ENCODE measurements around the gene SYT13.

SYT13 gene

DNA sequence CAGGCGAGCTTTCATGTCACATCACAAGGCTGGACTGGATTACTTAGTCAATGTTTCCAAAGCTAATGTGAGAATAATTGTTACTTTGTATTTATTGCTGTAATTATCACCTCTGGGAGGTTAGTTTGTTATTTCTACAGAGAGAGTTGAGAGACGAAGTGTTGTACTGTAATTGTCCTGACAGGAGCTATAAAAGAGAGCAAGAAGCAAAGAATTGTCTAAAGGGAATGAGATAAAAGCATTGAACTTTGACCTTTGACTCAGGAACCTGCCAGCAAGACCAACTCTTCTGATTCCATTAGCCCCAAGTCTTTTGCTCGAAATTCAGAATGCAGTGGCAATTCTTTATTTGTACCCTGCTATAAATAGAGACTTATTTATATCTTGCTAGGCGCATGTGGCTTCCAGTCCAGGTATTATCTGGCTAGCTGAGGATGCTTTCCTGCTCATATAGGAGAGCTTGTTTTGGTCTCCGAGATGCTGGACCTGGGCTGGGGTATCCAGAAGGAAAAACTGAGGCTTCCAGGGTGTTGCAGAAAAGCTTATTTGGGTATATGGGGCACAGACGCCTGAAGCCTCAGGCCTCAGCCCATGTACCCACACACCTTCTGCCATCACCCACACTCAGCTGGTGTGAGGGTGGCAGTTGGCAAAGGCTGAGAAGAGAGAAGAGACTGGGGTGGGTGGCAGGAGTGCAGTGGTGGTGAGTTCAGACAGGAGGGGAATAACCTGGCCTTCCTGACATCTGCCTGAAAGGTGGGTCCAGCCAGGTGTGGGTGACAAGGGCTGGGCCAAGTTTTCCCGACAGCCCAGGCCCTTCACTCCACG, 40.7 kb downstream of the SYT13 start:
- DNase-seq = no peak

DNA sequence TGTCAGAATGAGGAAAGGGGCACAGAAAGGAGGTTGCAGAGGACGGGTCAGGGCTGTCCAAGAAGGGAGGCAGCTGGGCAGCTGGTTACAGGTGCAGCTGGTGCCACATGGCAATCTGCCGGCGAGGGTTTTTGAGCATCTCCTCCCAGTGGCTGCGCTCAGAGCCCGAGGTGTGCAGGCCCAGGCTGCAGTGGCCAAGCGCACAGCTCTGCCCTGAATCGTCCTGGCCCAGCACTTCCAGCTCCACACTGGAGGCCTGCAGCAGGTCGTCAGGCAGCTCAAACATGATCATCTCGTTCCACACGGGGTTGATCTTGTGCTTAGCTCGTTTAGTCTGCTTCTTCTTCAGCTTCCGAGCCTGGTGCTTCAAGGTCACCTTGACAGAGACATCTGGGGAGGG, 42.2 kb downstream of the SYT13 start:
- no peak for DNase-seq

DNA sequence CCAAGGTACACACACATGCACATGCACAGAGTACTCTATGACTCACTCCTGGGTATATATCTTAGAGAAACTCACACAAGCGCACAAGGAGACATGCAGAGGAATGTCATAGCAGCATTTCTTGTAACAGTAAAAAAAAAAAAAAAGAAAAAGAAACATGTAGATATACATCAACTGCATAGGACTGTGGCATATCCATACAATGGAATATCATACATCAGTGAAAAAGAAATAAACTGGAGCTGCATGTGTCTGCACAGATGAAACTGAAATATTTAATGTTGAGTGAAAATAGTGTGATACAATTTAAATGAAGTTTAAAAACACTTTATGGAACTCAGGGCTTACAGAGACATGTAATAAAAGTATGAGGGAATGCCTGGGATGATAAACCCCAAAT, 46.4 kb downstream of the SYT13 start:
- DNase-seq = no peak

DNA sequence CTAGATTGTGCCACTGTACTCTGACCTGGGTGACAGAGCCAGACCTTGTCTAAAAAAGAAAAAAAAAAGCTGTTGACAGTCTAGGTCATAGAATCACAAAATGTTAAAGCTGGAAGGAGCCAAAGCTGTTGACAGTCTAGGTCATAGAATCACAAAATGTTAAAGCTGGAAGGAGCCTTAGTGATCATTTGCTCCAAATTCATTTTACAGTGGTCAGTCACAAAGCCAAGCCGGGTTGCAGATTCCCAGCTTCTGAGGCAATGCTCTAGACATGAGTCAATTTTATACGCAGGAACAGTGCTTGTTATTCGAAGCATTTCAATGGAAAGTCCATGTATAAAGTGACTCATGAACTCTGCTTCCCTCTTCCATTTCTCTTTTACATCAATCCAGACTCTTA, 47.4 kb downstream of the SYT13 start:
- no peak for DNase-seq

DNA sequence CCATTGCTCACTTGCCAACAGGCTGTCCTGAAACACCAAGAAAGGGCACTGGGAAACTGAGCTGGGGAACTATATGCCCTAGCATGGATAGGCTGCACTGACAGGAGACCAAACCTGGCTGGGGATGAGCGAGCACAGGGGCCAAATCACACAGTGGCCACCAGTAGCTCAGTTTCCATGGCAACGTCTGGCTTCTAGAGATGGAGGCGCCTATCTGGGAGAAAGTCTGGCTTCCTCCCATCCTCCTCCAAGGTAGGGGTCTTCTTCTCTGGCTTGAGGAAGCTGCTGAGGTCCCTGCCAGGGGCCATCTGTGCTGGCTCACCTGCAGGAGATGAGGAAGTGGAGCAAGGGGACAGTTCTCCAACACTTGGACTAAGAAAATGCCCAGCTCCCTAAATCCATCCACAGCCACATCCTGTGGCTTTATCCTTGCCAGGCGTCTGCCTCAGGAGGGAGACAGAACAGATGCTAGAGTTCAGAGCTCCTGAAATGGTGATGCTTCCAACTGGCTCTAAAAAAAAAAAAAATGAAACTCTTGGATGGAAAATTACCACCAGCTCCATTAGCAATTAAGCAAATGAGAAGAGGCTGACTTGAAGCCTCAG, 48.3 kb downstream of the SYT13 start:
- no peak for DNase-seq

DNA sequence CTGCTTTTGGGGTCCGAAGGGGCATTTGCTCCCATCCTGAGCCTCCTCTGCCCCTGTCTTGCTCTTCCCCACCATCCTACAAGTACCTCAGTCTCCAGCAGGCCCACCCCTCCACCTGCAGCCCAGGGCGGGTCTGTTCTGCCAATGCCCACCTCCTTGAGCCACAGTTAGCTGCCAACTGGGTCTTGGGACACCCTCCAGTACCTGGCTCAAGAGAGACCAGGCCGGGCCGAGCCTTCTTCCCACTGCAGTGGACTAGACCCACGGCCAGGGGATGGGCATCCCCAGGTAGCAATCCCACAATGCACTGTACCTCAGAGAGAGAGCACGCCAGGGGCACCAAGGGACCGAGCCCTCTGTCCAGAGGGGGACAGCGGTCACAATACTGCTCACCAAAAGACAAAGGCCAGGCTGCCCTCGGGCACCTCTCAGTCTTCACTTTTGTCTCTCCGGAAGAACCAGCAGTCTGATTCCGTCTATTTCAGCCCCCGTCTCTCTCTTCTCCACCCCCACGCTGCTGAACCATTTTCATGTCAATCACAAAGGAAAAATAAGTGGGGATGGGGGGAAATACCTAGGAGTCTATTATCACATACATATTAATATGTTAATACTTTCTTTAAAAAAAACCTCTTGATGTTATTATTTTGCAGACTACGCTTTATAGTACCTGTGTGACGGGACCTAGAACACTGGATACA, 51.7 kb downstream of the SYT13 start:
- DNase-seq = no peak

DNA sequence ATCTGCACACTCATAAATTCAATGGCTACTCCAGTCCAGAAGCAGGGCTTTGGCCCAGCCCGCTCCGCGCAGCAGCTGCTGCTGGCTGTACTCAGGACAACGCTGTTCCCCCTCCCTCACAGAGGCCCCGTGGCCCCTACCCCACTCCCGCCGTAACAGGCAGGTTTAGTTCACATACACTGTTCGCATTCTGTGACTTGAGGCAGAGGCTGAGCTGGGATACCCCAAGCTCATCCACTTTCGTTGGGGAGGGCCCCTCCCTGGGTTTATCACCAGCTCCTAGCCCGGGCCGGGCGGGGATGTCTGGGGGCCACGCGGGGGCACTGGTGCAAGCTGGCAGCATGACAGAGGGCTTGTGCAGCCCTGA, 52.4 kb downstream of the SYT13 start:
- no peak for DNase-seq

DNA sequence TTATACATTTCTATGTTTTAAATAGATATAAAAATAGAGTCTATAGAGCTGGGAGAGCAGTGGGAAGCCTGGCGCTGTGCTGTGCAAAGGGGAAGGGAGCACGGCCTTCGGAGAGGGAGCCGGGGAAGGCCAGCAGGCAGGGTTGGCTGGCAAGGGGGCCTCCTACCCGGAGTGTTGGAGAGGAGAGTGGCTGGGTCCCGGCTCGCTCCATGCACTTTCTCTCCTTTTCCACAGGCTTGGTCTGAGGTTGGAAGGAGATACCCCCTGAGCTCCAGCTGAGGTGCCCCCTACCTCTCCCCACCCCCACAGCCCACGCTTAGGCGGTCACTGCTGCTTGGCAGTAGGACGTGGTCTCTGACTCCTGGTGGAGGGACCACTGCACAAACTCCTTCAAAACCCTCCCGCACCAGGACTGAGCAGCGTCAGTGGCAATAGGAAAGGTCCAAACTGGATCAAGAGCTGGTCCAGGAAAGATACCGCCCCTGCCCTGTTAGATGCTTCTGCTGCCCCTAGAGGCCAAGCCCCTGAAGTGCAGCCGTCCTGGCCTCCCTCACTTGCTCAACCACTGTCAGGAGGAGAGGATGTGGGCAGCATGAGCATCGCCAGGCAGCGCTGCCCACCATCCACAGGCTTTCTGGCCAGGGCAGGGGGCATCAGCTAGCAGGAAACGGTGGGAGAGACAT, 52.9 kb downstream of the SYT13 start:
- peak; percentile 42 for DNase-seq

DNA sequence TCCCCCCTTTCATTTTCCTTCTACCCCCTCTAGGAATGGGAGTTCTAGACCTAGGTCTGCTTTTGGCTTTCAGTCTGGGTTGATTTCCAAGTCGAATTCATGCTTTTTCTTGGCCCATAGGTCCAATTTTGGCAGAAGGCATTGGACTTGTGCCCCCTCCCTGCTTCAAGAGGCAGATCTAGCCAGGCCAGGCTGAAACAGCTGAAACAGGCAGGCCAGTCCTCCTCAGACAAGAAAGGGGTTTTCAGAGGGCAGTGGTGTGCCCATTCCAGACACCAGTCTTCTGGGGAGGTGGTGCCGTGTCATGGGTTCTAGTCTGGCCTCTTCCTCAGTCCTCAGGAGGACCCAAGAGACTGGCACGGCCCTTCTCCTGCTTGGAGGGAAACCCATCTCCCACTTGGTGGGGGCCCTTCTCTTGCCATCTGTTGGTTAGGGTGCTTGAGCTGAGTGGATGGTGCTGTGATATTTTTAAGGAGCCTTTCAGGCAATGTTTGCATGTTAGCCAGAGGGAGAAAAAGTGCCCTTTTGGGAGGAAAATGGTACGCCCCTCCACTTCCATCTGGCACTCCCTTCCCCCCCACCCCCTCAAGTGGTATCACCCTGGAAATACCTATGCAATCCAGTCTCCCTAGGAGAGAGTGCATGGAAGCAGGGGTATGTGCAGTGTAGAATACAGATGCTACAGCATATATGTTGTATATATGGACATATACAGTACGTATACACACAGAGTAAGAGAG, 53.6 kb downstream of the SYT13 start:
- DNase-seq = no peak

DNA sequence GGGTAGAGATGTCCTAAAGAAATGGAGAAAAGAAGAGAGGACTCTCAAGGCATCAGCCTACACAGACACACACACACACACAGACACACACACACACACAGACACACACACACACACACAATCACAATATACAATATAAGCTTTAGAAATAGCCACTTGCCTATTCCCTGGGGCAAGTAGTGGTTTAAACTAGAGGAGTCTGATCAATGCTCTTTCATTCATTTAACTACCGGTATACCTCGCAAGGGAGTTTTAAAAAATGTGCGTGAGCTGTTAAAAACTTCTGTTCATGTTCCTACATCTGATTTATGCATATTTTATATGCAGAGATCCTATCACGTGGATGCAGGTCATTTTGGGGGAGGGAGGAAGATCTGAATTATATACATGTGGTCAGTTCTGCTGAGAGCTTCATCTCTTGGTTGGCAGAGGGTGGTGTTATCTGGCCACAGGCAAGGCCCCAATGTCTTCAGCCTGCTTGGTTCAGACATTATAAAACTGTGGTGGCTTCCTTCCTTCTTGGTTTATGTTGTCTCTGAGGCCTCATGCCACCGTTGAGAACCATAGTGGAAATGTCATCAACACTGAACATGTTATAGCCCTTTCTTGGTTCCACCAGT, 56.6 kb downstream of the SYT13 start:
- DNase-seq = no peak

DNA sequence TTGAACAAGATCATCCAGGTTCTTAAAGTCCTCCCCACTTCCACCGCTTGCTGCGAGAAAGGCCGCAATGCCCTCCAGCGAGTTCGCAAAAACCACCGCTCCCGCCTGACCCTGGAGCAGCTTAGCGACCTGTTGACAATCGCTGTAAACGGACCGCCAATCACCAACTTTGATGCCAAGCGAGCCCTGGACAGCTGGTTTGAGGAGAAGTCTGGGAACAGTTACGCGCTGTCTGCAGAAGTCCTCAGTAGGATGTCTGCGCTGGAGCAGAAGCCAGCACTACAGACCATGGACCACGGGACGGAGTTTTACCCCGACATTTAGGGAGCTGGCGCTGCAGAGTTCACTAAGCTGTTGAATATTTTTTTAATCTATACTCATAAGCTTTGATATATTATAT, 58.3 kb downstream of the SYT13 start:
- DNase-seq = no peak

DNA sequence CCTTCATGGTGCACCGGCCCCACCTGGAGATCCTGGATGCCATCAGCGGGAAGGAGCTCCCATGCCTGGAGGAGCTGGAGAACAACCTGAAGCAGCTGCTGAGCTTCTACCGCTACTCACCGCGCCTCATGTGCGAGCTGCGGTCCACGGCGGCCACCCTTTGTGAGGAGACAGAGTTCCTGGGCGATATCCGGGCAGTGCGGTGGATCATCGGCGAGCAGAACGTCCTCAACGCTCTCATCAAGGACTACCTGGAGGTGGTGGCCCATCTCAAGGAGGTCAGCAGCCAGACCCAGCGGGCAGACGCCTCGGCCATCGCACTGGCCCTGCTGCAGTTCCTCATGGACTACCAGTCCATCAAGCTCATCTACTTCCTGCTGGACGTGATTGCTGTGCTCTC, 59.2 kb downstream of the SYT13 start:
- no peak for DNase-seq

DNA sequence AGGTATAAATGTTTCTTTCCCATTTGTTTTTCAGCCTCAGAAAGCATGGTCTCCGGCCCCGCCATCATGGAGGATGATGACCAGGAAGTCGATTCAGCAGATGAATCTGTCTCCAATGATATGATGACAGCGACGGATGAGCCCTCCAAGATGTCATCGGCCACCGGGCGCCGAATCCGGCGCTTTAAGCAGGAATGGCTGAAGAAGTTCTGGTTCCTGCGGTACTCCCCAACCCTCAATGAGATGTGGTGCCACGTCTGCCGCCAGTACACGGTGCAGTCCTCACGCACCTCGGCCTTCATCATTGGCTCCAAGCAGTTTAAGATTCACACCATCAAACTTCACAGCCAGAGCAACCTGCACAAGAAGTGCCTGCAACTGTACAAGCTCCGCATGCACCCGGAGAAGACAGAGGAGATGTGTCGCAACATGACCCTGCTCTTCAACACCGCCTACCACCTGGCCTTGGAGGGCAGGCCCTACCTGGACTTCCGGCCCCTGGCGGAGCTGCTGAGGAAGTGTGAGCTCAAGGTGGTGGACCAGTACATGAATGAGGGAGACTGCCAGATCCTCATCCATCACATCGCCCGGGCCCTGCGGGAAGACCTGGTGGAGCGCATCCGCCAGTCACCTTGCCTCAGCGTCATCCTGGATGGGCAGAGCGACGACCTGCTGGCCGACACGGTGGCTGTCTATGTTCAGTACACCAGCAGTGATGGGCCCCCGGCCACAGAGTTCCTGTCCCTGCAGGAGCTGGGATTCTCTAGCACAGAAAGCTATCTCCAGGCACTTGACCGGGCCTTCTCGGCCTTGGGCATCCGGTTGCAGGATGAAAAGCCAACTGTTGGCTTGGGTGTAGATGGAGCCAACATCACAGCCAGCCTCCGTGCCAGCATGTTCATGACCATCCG, 59.9 kb downstream of the SYT13 start:
- DNase-seq = no peak

DNA sequence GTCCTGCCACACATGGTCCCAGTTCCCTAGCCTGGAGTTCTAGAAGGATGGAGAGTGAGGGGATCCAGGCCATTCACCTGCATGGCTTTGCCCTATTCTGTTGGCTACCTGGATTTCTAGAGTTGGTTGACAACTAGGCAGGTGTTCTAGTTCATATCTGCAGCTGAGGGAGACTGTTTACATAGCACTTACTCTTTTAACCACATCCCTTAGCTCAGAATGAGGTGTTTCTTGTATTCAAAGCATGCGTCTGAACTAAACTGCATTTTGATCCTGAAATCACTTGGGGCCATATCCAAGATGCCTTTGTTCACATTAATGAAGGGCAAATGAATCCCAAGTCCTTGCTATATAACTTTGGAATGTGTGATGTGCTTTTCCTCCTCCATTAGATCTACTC, 60.9 kb downstream of the SYT13 start:
- DNase-seq = no peak

DNA sequence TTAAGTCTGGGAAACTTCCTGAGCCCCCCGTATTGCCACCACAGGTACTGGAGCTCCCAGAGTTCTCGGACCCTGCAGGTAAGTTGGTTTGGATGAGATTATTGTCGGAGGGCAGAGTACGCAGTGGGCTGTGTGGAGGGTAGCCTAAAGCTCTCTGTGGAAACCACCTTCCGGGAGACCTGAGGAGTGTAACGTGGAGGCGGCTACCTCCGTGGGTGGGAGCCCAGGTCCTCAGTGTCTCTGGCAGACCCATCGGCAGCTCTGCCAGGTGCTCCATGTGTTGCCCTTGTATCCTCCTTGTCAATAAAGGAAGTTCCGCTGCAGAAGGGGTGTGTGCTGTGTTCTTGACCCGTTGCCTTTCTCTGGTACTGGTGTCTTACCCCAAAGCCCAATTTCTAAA, 61.4 kb downstream of the SYT13 start:
- DNase-seq = no peak

DNA sequence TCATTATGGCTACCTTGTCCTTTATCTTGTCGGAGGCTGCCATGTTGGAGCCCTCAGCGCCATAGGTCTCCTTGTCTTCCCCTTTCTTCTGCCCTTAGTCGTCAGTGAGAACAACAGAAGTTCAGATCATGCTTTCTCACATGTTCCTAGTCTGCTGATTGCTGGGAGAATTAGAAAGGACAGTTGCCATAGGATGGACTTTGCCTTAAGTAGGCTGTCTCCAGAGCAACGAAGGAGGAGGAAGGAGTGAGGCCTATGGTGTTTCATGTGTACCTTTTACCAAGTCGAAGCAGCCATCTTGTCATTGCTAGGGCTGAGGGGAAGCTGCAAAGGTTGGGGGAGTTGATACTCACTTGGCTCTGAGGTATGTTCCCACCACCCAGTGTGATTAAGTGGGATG, 62.6 kb downstream of the SYT13 start:
- DNase-seq = no peak

DNA sequence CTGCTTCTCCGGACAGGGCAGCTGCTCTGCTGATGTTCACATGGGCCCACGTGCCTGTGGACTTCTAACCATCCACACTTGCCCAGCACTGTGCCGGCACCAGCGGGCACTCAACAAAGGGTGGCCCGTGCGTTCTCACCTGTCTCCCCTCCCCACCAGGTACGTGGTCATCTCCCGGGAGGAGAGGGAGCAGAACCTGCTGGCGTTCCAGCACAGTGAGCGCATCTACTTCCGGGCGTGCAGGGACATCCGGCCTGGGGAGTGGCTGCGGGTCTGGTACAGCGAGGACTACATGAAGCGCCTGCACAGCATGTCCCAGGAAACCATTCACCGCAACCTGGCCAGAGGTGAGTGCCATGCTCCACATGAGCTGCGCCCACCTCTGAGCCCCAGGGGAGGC, 66.7 kb downstream of the SYT13 start:
- DNase-seq = no peak

DNA sequence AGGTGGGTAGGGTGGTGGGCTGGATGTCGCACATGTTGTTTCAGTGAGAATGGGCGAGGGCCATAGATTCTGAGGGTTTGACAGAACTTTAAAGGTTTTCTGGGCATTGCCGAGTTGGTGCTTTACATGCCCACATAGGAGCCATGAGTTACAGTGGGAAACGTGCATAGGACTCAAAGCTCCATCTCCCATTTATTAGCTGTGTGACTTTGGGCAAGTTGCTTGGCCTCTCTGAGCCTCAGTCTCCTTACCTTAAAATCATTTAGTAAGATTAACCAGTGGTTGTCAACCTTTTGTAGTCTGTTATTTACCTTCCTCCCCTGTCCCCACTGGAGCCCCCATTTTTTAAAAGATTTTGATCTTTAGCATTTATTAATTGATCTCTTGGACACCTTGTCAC, 67.4 kb downstream of the SYT13 start:
- DNase-seq = no peak

DNA sequence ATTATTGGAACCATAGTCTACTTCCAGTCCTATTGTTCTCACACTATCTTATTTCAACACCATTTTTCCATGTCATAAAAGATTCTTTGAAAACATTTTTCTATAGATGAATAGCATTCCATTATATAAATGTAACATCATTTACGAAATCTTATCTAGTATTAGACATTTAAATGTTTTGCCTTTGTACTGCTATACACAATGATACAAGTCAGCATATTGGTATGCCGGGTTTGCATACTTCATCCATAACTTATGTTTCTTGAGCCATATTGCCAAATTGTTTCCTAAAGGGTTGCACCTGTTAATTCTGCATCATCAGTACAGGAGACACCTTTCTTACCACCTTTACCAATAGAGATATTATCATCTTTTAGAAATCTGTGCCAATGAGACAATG, 68.2 kb downstream of the SYT13 start:
- DNase-seq = no peak

DNA sequence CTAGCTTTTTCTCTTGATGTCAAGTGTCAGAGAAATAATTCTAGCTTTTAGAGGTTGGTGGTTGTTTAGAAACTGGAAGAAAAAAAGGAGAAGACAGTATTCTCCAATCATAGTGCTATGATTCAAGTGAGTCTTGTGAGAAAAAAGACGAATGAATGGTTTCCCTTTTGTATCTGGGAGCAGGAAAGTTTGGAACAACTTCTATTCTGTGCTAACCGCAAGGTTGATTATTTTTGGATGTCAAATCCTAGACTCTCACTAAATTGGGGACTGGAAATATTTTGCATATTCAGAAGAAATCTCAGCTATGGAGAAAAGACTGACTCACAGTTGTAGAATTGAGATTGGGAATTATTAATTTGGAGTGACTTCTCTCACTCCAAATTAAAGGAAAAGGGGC, 69.2 kb downstream of the SYT13 start:
- no peak for DNase-seq

DNA sequence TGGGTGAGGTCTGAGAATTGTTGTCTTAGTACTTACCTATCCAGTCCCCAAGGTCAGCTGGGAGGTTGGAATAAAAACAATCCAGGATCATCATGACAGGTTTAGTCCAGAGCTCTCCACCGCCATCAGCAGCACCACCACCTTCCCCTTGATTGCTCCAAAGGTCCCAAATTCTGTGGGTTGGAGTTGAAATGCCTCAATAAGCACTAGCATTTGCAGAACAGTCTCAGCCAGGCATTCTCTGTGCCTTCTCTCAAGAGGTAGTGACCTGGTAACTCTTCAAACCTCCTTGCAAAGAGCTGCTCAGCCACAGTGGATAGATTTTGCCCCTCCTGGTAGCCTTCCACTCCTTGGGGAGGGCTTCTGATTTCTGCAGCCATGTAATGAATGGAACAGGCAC, 70.1 kb downstream of the SYT13 start:
- no peak for DNase-seq
